ENCODE data around the gene SPESP1.
"Not testable (repeated sequence)": the region's sequence is repeated elsewhere in the genome, so short reads cannot be mapped to it uniquely, and the experiment has no call there.

The SPESP1 gene

DNA sequence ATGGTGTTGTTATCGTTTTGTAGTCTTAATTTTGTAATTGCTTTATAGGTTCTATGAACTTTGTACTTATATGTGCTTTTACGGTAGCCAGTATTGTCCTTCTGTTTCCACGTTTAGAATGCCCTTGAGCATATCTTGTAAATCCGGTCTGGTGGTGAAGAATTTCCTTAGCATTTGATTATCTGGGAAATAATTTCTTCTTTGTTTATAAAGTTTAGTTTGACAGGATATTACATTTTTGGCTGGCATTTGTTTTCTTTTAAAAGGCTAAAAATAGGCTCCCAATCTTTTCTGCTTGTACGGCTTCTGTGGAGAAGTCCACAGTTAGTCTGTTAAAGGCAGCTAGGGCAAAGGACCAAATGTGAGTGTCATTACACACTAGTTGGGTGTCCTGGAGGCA is 36.7 kb downstream of the SPESP1 start:
- no peak for DNase-seq

DNA sequence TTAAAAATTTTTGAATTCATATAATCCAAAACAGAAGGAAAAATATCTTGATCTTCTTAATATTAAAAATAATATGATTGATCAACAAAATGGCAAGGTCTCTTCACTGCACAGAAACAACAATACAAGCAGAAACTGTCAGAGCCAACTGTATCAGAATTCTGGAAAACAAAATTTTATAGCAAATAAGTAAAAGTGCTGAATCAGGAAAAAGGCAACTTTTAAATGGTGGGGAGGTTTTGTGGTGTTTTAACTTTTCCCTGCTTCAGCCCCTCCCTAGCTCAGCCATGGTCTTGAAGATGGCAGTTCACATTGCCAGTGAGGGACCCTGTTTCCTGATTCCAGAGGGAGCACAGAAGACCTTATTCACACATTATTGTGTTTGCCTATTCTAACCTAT is 37.6 kb downstream of the SPESP1 start:
- DNase-seq, result no peak

DNA sequence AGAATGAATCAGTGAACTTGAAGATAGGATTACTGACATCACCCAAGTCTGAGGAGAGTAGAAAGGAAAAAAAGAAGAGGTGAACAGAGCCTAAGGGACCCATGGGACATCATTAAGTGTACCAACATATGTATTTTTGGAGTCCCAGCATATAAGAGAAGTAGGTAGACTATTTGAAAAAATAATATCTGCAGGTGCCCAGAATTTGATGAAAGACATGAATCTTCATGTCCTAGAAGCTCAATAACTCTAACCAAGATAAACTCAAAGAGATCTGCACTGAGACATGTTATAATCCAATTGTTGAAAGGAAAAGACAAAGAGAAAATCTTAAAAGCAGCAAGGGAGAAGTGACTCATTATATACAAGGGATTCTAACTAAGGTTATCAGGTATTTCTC is 39.0 kb downstream of the SPESP1 start:
- DNase-seq, result no peak

- no peak for DNase-seq
These were observed 42.1 kb downstream of the SPESP1 start for GRCh38 chr15:68972201-68973065.

DNA sequence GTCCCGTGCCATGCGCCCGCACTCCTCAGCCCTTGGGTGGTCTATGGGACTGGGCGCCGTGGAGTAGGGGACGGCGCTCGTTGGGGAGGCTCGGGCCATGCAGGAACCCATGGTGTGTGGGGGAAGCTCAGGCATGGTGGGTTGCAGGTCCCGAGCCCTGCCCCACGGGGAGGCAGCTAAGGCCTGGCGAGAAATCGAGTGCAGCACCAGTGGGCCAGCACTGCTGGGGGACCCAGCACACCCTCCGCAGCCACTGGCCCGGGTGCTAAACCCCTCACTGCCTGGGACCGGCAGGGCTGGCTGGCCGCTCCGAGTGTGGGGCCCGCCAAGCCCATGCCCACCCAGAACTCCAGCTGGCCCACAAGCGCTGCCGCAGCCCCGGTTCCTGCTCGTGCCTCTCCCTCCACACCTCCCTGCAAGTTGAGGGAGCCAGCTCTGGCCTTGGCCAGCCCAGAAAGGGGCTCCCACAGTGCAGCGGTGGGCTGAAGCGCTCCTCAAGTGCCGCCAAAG is 45.4 kb downstream of the SPESP1 start:
- not testable (repeated sequence) for DNase-seq

DNA sequence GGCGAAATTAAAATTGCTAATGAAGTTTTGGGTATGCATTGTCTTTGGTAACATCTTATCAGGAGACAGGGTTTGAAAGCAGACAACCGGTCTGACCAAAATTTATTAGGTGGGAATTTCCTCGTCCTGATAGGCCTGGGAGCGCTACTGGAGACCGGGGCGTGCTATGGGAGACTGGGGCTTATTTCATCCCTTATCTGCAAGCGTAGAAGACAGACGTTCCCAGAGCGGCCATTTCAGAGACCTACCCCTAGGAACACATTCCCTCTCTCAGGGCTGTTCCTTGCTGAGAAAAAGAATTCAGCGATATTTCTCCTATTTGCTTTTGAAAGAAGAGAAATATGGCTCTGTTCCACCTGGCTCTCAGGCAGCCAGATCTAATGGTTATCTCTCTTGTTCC is 47.1 kb downstream of the SPESP1 start:
- not testable (repeated sequence) for DNase-seq

DNA sequence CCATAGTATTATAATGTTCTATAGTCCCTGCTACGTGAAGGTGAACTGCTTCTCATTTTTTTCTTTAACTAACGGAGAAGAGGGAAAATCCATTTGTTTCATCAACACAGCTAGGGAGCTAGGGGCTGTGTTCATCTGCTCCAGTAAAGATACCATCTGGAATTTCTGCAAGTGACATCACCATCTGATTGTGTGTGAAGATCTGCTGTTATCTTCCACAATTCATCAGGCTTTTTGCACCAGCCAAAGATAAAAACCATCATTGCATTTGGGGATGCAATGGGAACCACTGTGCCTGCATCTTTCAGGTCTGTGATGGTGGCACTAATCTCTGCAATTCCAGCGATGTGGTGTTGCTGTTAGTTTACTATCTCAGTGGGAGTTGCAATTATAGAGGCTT is 48.7 kb downstream of the SPESP1 start:
- no peak for DNase-seq

- DNase-seq, result no peak
These were observed 49.5 kb downstream of the SPESP1 start for GRCh38 chr15:68979816-68980215.

DNA sequence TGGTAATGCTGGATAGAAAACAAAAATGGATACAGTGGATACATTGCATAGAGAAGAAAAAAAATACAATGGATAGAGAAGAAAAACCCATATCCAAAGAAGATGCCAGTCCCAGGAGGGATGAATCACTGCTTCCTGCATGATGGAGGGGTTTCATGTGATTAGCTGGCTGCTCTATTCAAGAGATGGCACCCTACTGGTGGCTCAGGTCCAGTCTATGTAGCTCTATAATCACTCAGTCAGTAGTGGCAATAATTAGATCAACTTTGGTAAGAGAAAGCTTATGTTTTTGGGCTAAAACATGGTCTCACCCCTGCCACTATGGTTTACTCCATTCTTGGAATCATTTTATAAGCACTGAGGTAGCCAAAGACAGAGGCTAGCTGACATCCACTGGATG is 50.5 kb downstream of the SPESP1 start:
- no peak for DNase-seq

DNA sequence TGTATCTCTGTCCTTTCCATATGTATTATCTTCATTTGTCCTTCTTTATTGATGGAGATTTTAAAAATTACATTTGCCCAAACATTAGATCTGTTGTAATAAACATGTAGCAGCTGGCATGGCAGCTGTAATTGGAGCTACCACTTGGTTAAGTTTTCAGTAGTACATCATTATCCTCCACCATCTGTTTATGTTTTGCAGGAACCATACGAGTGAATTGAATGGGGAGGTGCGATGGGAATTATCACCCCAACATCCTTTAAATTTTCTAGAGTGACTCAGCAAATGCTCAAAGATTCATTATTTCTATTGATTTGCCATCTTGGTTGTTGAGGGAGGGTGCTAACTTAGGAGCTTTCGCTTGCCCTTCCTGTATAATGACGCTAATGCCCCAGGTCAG is 51.6 kb downstream of the SPESP1 start:
- DNase-seq, result no peak

GRCh38 chr15:68982976-68983563 is 52.7 kb downstream of the SPESP1 start:
- no peak for DNase-seq

- no peak for DNase-seq
These were observed 53.7 kb downstream of the SPESP1 start for GRCh38 chr15:68983961-68984481.

DNA sequence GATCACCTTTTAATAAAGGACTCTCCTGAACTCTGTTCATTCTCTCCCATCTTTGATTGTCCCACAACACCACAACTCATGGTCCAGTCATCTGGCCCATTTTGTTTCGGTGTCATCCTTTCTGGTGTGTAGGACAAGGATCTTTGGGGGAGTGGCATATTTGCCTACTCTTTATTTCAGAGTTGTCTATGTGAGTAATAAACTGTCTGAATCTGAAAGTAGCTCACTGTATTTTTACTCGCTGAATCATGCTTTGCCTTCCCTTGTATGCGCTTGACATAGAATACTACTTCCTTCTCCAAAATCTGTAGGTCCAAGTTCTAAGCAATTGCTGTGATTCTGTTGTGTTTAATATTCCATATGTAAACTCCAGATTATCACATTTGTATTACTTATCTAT is 54.3 kb downstream of the SPESP1 start:
- DNase-seq, result no peak

DNA sequence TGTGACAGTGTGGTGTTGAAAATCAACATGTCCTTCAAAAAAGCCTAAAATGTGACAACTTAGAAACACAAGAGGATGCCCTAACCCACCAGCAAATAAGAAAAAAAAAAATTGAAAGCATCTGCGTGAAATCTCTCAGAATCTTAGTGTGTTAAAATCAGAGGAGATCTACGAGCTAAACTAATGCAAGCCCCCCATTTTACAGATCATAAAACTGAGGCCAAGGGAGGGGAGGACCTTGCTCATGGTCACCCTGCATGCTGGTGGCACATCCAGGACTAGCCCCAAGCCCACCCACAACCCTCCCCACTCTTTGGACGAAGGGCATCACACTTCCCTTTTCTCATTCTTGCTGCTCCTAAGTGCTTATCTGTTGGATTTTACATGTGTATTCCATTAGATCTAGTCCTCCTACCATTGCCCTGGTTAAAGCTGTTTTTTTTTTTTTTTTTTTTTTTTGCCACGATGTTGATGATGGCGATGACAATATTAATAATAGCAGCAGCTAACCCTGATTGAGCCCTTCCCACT is 55.1 kb downstream of the SPESP1 start:
- DNase-seq, result no peak

DNA sequence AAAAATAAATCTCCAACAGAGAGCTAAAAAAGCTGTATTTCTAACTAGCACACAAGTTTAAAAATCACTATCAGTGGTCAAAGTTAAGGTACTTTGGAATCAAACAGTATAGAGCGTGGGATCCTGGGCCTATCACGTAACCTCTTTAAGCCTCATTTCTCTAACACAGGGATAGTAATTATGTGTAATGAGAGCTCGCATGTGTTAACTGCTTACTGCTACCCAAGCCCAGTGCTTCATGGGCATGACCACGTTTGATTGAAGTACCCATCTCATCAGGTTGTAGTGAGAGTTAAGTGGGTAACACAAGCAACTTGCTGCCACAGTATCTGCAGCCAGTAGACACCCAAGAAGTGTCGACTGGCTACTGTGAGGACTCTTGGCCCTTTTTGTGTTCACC is 56.0 kb downstream of the SPESP1 start:
- no peak for DNase-seq

DNA sequence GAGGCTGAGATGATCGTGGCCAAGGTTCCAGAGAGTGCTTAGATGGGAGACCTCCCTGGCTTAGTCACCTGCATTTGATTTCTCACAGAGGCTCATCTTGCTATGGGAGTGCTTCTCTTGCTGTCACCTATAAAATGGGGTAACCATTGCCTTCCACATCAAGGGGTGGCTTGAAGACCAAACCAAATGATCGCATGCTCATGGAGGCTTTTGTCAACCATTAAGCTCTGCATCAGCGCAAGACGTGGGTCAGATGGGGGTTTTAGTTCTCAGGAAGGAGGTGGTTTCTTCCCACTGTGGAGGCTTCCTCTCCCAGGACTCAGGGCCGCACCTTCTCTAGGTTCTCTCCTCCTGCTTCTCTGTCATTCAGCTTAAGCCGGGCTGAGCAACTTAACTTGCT is 56.8 kb downstream of the SPESP1 start:
- DNase-seq, result no peak

GRCh38 chr15:68987676-68988075 is 57.4 kb downstream of the SPESP1 start:
- no peak for DNase-seq

GRCh38 chr15:68989541-68990230 is 59.4 kb downstream of the SPESP1 start:
- no peak for DNase-seq

DNA sequence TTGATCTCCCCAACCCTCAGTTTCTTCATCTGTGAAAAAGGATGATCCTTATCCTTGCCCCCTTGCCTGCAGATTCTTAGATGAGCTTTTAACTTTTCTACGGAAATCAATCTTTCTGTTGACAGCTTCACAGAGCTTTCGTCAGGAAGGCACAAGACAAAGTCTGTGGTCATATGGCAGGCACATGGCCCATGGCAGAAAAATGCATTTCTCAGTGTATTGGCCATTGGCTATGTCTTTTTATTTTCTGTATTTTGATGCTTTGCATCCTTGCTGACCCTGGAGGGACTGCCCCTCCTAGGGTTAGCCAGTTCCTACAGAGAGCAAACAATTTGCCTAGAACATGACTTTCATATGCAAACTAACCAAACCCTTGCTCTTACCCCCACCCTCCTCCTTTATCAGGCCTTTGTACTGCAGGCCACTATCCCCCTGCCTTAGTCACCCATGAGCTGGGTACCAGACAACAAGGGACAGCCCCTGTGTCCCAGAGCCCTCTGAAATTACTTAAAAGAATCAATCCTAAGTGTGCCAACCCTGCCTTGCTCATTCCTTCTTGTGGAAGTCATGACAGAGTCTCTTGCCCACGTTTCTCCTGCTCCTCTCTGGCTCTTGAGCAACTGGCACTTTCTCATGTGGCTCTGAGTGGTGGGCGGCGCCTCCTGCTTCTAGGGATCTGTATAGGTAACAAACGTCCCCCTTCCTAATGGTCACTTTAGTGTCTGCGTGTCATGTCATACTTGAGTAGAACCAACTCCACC is 60.1 kb downstream of the SPESP1 start:
- no peak for DNase-seq

- DNase-seq, result no peak
These were observed 60.7 kb downstream of the SPESP1 start for GRCh38 chr15:68990992-68991500.

DNA sequence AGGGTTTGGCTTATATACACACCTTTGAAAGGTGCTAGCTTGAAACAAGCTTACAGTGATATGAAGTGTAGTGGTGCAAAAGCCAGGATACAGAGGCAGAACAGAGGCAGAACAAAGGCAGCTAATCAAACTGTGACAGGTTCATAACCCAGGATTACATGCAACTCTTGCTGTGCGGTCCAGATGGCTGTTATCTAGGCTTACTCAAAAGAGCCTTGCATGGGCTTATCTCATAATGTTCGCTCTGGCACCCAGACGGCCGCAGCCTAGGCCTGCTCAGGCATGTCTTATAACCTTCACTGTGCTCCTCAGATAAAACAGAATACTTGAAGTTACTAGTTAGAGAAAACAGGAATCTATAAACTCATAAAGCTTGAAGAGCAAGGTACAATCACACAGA is 61.4 kb downstream of the SPESP1 start:
- no peak for DNase-seq

DNA sequence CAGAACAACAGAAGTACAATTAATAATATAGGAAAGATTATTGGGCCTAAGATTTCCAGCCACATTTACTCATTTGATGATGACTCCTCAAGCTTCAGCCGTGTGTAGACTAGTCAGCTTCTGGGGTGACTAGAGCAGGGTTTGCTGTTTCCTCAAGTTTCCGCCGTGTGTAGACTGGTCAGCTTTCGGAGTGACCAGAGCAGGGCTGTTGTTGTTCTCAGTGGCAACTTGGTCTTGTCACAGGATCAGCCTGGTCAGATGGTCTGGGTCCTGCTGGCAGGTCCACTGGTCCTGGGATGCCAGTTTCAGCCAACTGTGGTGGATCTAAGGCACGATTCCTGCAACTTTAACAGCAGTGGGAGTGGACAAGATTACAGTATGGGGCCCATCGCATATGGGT is 62.4 kb downstream of the SPESP1 start:
- no peak for DNase-seq
